ENCODE measurements around the gene HOPX. TPM values are rescaled to one million over a fixed set of nuclear protein-coding genes. Genes with fewer than 3 reads are reported as not detected.
"Not testable (repeated sequence)": the region's sequence is repeated elsewhere in the genome, so short reads cannot be mapped to it uniquely, and the experiment has no call there.

HOPX gene
- total RNA-seq, 1 donor from 2014 or later, result 3.3 TPM

GRCh38 chr4:56703378-56703777 is 22.3 kb upstream of the HOPX start:
- Mint-ChIP-seq H3K9me3 (peaks cover 4% of the 10 kb centered on the region), H3K4me3 (no peak overlapping the region), H3K27ac (no peak overlapping the region), H3K36me3 (no peaks in the 10 kb centered on the region), H3K4me1 (peaks cover 18% of the 10 kb centered on the region), H3K27me3 (ENCODE audit: low read depth) (no peaks in the 10 kb centered on the region)
- no peak for TF ChIP-seq CTCF (IDR thresholded peaks at IDR 0.05; ENCODE audit: unreplicated experiment)
- no peak for DNase-seq (ENCODE audit: low spot score in 2 of 2, unreplicated experiment in 2 of 2)

- Mint-ChIP-seq H3K36me3 (no peaks in the 10 kb centered on the region), H3K27me3 (ENCODE audit: low read depth) (no peaks in the 10 kb centered on the region)
Measured at GRCh38 chr4:56701644-56702043, 20.5 kb upstream of the HOPX start.

GRCh38 chr4:56701161-56701480 is 20.0 kb upstream of the HOPX start:
- Mint-ChIP-seq H3K4me3 (no peak overlapping the region), H3K27ac (no peak overlapping the region), H3K27me3 (ENCODE audit: low read depth) (no peaks in the 10 kb centered on the region), H3K36me3 (no peaks in the 10 kb centered on the region), H3K4me1 (peaks cover 18% of the 10 kb centered on the region), H3K9me3 (peaks cover 4% of the 10 kb centered on the region)
- no peak for TF ChIP-seq CTCF (IDR thresholded peaks at IDR 0.05; ENCODE audit: unreplicated experiment)
- DNase-seq (ENCODE audit: low spot score in 2 of 2, unreplicated experiment in 2 of 2), result no peak

More at GRCh38 chr4:56701644-56702043, 20.5 kb upstream of the HOPX start:
- peaks cover 4% of the 10 kb centered on the region for H3K9me3 Mint-ChIP-seq
- no peak overlapping the region for H3K4me3 Mint-ChIP-seq
- DNase-seq (ENCODE audit: low spot score in 2 of 2, unreplicated experiment in 2 of 2), result no peak
- peaks cover 18% of the 10 kb centered on the region for H3K4me1 Mint-ChIP-seq
- TF ChIP-seq CTCF (IDR thresholded peaks at IDR 0.05; ENCODE audit: unreplicated experiment), result no peak
- no peak overlapping the region for H3K27ac Mint-ChIP-seq

GRCh38 chr4:56699537-56700105 is 18.5 kb upstream of the HOPX start:
- H3K27ac Mint-ChIP-seq, result no peak overlapping the region
- TF ChIP-seq CTCF (IDR thresholded peaks at IDR 0.05; ENCODE audit: unreplicated experiment), result no peak
- H3K4me1 Mint-ChIP-seq, result peaks cover 18% of the 10 kb centered on the region
- no peak overlapping the region for H3K4me3 Mint-ChIP-seq
- H3K36me3 Mint-ChIP-seq, result no peaks in the 10 kb centered on the region
- no peak for DNase-seq (ENCODE audit: low spot score in 2 of 2, unreplicated experiment in 2 of 2)
- no peaks in the 10 kb centered on the region for H3K27me3 Mint-ChIP-seq (ENCODE audit: low read depth)
- no peaks in the 10 kb centered on the region for H3K9me3 Mint-ChIP-seq

GRCh38 chr4:56698329-56698728 is 17.2 kb upstream of the HOPX start:
- H3K27ac Mint-ChIP-seq, result no peak overlapping the region
- peaks cover 9% of the 10 kb centered on the region for H3K4me1 Mint-ChIP-seq
- H3K9me3 Mint-ChIP-seq, result no peaks in the 10 kb centered on the region
- no peak for DNase-seq (ENCODE audit: low spot score in 2 of 2, unreplicated experiment in 2 of 2)
- H3K36me3 Mint-ChIP-seq, result no peaks in the 10 kb centered on the region
- H3K27me3 Mint-ChIP-seq (ENCODE audit: low read depth), result no peaks in the 10 kb centered on the region
- TF ChIP-seq CTCF (IDR thresholded peaks at IDR 0.05; ENCODE audit: unreplicated experiment), result no peak
- H3K4me3 Mint-ChIP-seq, result no peak overlapping the region

GRCh38 chr4:56696056-56696455 is 15.0 kb upstream of the HOPX start:
- H3K36me3 Mint-ChIP-seq, result no peaks in the 10 kb centered on the region
- no peak for TF ChIP-seq CTCF (IDR thresholded peaks at IDR 0.05; ENCODE audit: unreplicated experiment)
- H3K4me3 Mint-ChIP-seq, result no peak overlapping the region
- H3K27me3 Mint-ChIP-seq (ENCODE audit: low read depth), result no peaks in the 10 kb centered on the region
- DNase-seq (ENCODE audit: low spot score in 2 of 2, unreplicated experiment in 2 of 2), result no peak
- no peak overlapping the region for H3K27ac Mint-ChIP-seq
- no peaks in the 10 kb centered on the region for H3K9me3 Mint-ChIP-seq
- H3K4me1 Mint-ChIP-seq, result peaks cover 8% of the 10 kb centered on the region

GRCh38 chr4:56693476-56693875 is 12.4 kb upstream of the HOPX start:
- not testable (repeated sequence) for H3K27ac Mint-ChIP-seq, H3K4me1 Mint-ChIP-seq

More at GRCh38 chr4:56693476-56693875, 12.4 kb upstream of the HOPX start:
- not testable (repeated sequence) for H3K4me3 Mint-ChIP-seq; H3K9me3 Mint-ChIP-seq; DNase-seq (ENCODE audit: low spot score in 2 of 2, unreplicated experiment in 2 of 2); H3K27me3 Mint-ChIP-seq (ENCODE audit: low read depth); H3K36me3 Mint-ChIP-seq

All from mesothelial cell of epicardium (in vitro differentiated cells).